A375 (cell line): ENCODE data around the gene TRIM28. TPM values are rescaled to one million over a fixed set of nuclear protein-coding genes. Genes with fewer than 3 reads are reported as not detected.

Experiments used
- small RNA-seq: library from RNA; depleted of rRNA; stranded (forward); fragments of <200 nt; gene quantifications from one replicate; pipeline ENCODE3, GENCODE V24; 2014
- total RNA-seq: library from RNA; depleted of rRNA; stranded (reverse); fragments of >200 nt; shearing (Covaris generic); gene quantifications from 2 replicates; pipeline ENCODE4 v1.2.3, GENCODE V29; 2014; rRNA removed

The TRIM28 gene
- total RNA-seq, result 873 and 886 TPM in 2 replicates

DNA sequence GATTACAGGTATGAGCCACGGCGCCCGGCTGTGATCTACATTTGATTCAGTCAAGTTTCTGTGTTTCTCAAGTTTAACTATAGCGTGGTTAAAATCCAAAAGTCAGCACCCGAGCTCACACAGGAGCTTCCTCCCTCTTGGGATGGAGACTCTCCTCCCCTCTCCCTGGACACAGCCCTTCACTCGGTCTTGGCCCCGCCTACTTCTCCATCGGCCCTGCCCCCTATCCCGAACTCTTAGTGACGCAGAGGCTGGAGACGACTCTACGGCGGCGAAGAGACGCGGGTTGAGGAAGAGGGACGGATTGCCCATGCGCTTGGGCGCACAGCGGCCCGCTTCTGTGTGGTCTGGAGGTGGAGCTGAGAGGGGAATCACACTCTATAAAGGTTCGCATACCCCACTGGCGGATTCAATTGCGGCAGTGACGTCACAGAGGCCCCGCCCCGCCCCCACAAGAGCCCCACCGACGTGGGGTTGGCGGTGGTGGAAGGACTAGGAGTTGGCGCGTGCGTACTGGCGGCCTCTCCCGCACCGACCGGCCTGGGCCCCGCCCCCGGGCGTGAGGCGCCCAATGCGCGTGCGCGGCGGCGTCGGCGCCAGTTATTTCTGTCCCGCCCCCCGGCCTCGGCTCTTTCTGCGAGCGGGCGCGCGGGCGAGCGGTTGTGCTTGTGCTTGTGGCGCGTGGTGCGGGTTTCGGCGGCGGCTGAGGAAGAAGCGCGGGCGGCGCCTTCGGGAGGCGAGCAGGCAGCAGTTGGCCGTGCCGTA lies at the start of gene TRIM28:
TSS of gene TRIM28 (plus strand) at position 239 of the 765 bp plus-strand sequence. CDS start 694 bp downstream, outside the sequence.

DNA sequence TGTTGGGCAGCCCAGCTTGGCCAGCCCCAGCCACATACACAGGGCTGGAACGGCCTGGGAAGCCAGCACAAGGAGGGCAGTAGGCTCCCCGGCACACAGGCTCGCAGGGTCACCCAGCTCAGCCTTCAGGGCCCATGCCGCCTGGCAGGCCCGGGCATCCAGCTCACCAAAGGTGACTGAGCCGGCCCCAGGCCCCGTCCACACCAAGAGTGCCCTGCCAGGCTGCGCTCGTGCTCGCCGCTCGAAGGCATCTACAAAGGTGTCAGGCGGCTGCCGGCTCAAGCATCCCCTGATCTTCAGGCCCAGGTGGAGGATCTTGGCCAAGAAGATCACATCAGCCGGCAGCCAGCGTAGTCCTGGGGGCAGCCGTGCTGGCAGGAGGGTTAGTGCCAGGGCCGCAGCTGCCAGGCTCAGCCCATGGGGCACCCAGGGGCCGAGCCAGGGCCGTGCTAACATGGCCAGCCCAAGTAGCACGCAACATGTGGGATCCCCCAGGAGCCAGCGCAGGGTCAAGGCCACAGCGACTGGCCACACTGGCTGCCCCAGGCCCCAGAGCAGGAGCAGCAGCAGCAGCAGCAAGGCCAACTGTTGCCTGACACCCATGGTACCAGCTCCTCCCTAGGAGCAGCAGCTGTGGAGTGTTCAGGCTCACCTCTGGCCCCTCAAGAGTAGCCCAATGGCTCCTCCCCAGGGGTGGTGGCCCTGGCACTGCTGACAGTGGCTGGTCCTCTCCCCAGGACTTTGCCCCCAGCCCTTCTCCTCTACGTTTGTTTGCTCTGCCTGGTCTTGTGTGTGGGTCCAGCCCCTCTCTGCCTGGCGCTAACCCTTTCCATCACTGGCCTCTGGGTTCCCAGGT lies 32.3 kb upstream of the TRIM28 start, which contains the start of gene SLC27A5:
TSS of gene SLC27A5 (minus strand) at position 640 of the 856 bp plus-strand sequence. CDS start at position 603, 37 bp downstream.

GRCh38 chr19:58519355-58520256 lies 24.3 kb upstream of the TRIM28 start, which contains the start of gene ZBTB45:
Gene ZBTB45, minus strand, starts transcription at chr19:58519810. Its CDS starts 2,137 bp downstream, at chr19:58517673.

DNA sequence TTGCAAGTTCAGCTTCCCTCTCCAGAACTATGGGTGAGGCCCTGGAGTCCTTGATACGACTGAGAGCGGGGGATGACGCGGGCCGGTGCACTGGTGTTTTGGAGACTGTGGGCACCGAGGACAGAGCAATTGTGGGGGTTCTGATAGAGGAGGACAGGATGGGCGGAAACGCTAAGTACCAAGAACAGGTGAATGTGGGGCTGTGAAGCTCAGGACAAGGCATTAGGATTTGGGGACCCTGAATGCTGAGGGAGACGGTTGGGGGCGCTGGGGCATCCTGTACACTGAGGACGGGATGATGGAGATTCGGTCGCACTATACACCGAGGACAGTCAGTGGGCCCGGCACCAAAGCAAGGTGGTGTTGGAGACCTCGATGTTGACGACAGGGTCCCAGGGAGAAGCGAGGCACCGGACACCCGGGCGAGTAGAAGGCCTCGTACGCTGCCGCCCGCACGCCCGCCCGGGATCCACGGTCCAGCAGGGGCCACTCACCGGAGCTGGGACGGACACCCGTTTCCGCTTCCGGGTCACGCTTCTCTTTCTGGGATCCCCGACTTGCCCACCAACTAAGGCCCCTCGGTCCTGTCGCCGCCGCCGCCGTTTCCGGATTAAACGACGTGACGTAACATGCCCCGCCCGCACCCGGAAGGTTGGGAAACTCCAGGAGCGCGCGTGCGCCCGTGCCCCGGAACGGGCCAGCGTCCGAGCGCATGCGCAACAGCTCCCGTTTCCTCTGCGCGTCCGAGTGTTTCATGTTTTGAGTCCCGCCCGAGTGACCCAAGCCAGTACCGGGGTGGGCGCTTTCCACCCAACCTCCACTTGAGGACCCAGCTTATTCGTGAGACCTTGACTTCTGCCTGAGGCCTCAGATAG lies 10.9 kb downstream of the TRIM28 start, which contains the start of gene CHMP2A:
TSS of gene CHMP2A (minus strand) at position 612 of the 875 bp plus-strand sequence. CDS start 893 bp downstream, outside the sequence.

GRCh38 chr19:58558066-58558622 lies 14.3 kb downstream of the TRIM28 start, which contains the start of gene UBE2M:
Gene UBE2M, minus strand, starts transcription at chr19:58558611. Its CDS starts 230 bp downstream, at chr19:58558381.

GRCh38 chr19:58572818-58573657 lies 29.2 kb downstream of the TRIM28 start, which contains the start of gene MZF1:
Gene MZF1, minus strand, starts transcription at chr19:58573335. Its CDS starts 1,946 bp downstream, at chr19:58571389.

Small RNA genes within 50 kb of the gene (small RNA-seq; reads per million reads assigned to genes)
- gene MIR6807, result not detected
- gene RN7SL525P, result not detected

Other genes with a start within 250 kb of the TRIM28 start
- 96.2 and 96.7 TPM in 2 replicates for gene ERVK3-1, start 238.7 kb upstream of the TRIM28 start, total RNA-seq
- 2.9 TPM in 2 replicates for gene ZSCAN22, start 217.1 kb upstream of the TRIM28 start, total RNA-seq
- 13.4 and 31.9 TPM in 2 replicates for gene A1BG, start 190.6 kb upstream of the TRIM28 start, total RNA-seq
- 1.4 and 2.1 TPM in 2 replicates for gene ZNF497, start 181.3 kb upstream of the TRIM28 start, total RNA-seq
- gene ZNF837, start 163.0 kb upstream of the TRIM28 start, total RNA-seq, result 5.1 and 6.8 TPM in 2 replicates
- gene RPS5, start 156.8 kb upstream of the TRIM28 start, total RNA-seq, result 4,542 and 4,656 TPM in 2 replicates
- gene RNF225, start 148.4 kb upstream of the TRIM28 start, total RNA-seq, result 1.4 and 3.8 TPM in 2 replicates
- 14.3 and 21.4 TPM in 2 replicates for gene ZNF584, start 135.4 kb upstream of the TRIM28 start, total RNA-seq
- 0.16 and 0.19 TPM in 2 replicates for gene ZNF132, start 103.9 kb upstream of the TRIM28 start, total RNA-seq
- 11.7 and 14.8 TPM in 2 replicates for gene ZNF324B, start 92.4 kb upstream of the TRIM28 start, total RNA-seq
- gene ZNF324, start 77.0 kb upstream of the TRIM28 start, total RNA-seq, result 9.8 and 13.7 TPM in 2 replicates
- gene ZNF446, start 67.7 kb upstream of the TRIM28 start, total RNA-seq, result 22.6 and 23.1 TPM in 2 replicates
- 40.1 and 41.4 TPM in 2 replicates for gene SLC27A5, start 32.1 kb upstream of the TRIM28 start, total RNA-seq
- 13.1 and 15.4 TPM in 2 replicates for gene ZBTB45, start 24.3 kb upstream of the TRIM28 start, total RNA-seq
- 361 and 379 TPM in 2 replicates for gene CHMP2A, start 11.0 kb downstream of the TRIM28 start, total RNA-seq
- 195 and 207 TPM in 2 replicates for gene UBE2M, start 14.5 kb downstream of the TRIM28 start, total RNA-seq
- gene MZF1, start 29.3 kb downstream of the TRIM28 start, total RNA-seq, result 39.1 and 41.3 TPM in 2 replicates